GM15510 (cell line): ENCODE results near the gene TGM1.

Experiments used
- POLR2A ChIP-seq: IDR thresholded peaks from 3 replicates; pipeline ENCODE4 v1.6.1; 2011; ENCODE audit warnings: borderline replicate concordance; ENCODE audit not compliant: insufficient read length; ENCODE audit errors: extremely low read depth

The TGM1 gene

GRCh38 chr14:24262821-24263733 is at the start of gene TGM1:
Gene TGM1, minus strand, starts transcription at chr14:24263177. Its CDS starts 825 bp downstream, at chr14:24262352.
- no peak for TF ChIP-seq POLR2A

- no peak for TF ChIP-seq POLR2A
Measured at GRCh38 chr14:24311837-24312615, 49.0 kb upstream of the TGM1 start.

- peak; percentile 43 for TF ChIP-seq POLR2A
Measured at GRCh38 chr14:24310646-24311604, 47.9 kb upstream of the TGM1 start, which contains the start of gene LTB4R. Gene LTB4R, plus strand, starts transcription at chr14:24311502. Its CDS starts 4,150 bp downstream, at chr14:24315652.

- no peak for TF ChIP-seq POLR2A
Measured at GRCh38 chr14:24310265-24310645, 47.3 kb upstream of the TGM1 start.

DNA sequence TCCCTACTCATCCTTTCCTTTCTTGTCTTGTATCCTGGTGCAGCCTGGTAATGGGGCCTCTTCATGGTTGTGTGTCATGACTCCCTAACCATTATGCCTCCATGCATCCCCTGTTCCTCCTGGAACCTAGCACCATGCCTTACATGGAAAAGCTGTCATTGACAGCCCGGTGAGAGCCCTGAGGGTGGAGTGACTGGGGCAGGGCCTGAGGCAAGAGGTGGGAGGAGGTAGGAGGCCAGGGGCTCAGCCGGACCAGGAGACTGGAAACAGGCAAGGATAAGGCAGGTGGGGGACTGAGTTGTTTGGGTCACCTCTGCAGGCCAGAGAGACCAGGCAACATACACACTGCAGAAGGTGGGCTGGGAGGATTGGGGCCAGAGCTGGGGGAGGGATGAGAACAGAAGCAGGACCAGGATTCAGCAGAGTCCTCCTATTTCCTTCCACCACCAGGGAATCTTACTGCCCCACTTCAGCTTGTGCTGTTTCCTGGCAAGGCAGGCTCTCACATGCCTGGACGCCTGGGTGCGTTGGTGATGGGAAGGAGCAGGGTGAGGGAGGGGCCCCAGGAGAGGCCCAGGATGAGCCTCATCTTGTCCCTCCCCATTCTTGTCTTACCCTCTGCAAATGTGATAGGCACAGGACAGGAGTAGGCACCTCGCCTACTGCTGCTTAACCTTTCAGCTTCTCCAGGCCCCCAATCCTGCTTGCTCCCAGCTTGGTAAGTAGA is 46.7 kb upstream of the TGM1 start, which contains the start of gene LTB4R2:
Gene LTB4R2, plus strand, starts transcription at position 603 of the 727 bp plus-strand sequence. CDS start 525 bp downstream, outside the sequence.
- TF ChIP-seq POLR2A = no peak

DNA sequence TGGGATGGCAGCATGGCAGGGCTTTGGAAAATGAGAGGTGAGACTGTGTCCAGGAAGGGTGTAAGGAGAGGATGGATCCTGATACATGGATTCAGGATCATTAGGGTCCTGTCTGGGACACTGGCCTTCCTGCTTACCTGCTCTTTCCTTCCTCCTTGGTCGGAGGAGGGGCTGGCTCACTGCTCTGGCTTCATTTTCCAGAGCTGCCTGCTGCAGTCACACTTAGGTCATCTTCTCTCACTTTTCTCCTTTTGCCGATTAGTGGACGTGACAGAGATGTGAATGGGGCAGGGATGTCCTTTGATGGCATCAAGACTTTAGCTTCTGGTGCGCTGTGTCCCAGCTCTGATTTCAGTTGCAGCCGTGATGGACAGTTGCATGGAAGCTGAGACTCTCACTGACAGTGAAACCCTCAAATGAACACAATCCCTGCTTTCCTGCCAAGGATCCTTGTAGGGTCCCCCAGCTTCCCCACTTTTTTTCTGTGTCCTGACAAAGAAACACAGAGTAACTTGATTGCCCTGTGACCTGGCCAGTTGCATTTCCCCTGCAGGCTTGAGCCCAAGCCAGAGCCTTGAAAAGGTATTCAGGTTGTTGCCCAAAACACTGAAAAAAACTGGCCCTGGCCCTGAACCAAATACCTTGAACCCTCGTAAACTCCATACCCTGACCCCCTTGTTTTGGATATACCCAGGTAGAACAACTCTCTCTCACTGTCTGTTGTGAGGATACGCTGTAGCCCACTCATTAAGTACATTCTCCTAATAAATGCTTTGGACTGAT is 45.6 kb upstream of the TGM1 start:
- TF ChIP-seq POLR2A = no peak

- no peak for TF ChIP-seq POLR2A
Measured at GRCh38 chr14:24307575-24308341, 44.8 kb upstream of the TGM1 start, which contains the start of gene CIDEB. Gene CIDEB, minus strand, starts transcription at chr14:24307977. Its CDS starts 119 bp downstream, at chr14:24307858.

- TF ChIP-seq POLR2A = no peak
Measured at GRCh38 chr14:24307156-24307574, 44.2 kb upstream of the TGM1 start.

GRCh38 chr14:24304019-24304387 is 41.0 kb upstream of the TGM1 start:
- no peak for TF ChIP-seq POLR2A

- TF ChIP-seq POLR2A = no peak
Measured at GRCh38 chr14:24300326-24300980, 37.5 kb upstream of the TGM1 start.
